OCI-M1 (cell line): ENCODE measurements around the gene HERPUD2.
"Not testable (repeated sequence)": the region's sequence is repeated elsewhere in the genome, so short reads cannot be mapped to it uniquely, and the experiment has no call there.

Source experiments
- DNase-seq: peaks from one replicate; lab custom pipeline; 2025; lab: John Stamatoyannopoulos, UW

The HERPUD2 gene

GRCh38 chr7:35714407-35714806 lies 19.5 kb upstream of the HERPUD2 start:
- DNase-seq: no peak

GRCh38 chr7:35712563-35713226 lies 17.8 kb upstream of the HERPUD2 start:
- no peak for DNase-seq

GRCh38 chr7:35707422-35707821 lies 12.5 kb upstream of the HERPUD2 start:
- DNase-seq: no peak

GRCh38 chr7:35705932-35706461 lies 11.1 kb upstream of the HERPUD2 start:
- no peak for DNase-seq

- DNase-seq: no peak
These were observed 9.3 kb upstream of the HERPUD2 start for GRCh38 chr7:35704261-35704660.

GRCh38 chr7:35702541-35702940 lies 7.6 kb upstream of the HERPUD2 start:
- DNase-seq: no peak

GRCh38 chr7:35701287-35701900 lies 6.5 kb upstream of the HERPUD2 start:
- no peak for DNase-seq

GRCh38 chr7:35700865-35701264 lies 5.9 kb upstream of the HERPUD2 start:
- DNase-seq: no peak

- DNase-seq: no peak
These were observed 5.4 kb upstream of the HERPUD2 start for GRCh38 chr7:35700333-35700732.

GRCh38 chr7:35699796-35700305 lies 4.9 kb upstream of the HERPUD2 start:
- DNase-seq: no peak

- DNase-seq: not testable (repeated sequence)
These were observed 3.4 kb upstream of the HERPUD2 start for GRCh38 chr7:35698382-35698781.

- DNase-seq: no peak
These were observed 2.7 kb upstream of the HERPUD2 start for GRCh38 chr7:35697414-35698175.

GRCh38 chr7:35695987-35696386 lies 1.1 kb upstream of the HERPUD2 start:
- DNase-seq: no peak

GRCh38 chr7:35695473-35695850 lies 527 bp upstream of the HERPUD2 start:
- no peak for DNase-seq

- peak; percentile 56 for DNase-seq
These were observed 663 bp downstream of the HERPUD2 start for GRCh38 chr7:35694161-35694783.

- peak; percentile 80 for DNase-seq
These were observed 3.1 kb downstream of the HERPUD2 start for GRCh38 chr7:35691827-35692307.

GRCh38 chr7:35691366-35691765 lies 3.6 kb downstream of the HERPUD2 start:
- peak; percentile 65 for DNase-seq

- DNase-seq: peak; percentile 74
These were observed 4.3 kb downstream of the HERPUD2 start for GRCh38 chr7:35690614-35691013.

GRCh38 chr7:35685781-35686180 lies 9.2 kb downstream of the HERPUD2 start:
- no peak for DNase-seq

GRCh38 chr7:35681231-35682029 lies 13.5 kb downstream of the HERPUD2 start:
- DNase-seq: peak; percentile 17

GRCh38 chr7:35680403-35681013 lies 14.4 kb downstream of the HERPUD2 start:
- DNase-seq: no peak
